GM21619 (cell line): ENCODE data around the gene GRIN2C.

ENCODE experiments used
- ATAC-seq: cut with Tn5 transposase; IDR thresholded peaks from one replicate; pipeline ENCODE4 v1.9.1; 2021; ENCODE audit not compliant: unreplicated experiment

The GRIN2C gene

GRCh38 chr17:74850310-74850709 is 9.4 kb downstream of the GRIN2C start:
- no peak for ATAC-seq

- ATAC-seq: no peak
Measured at GRCh38 chr17:74848656-74849399, 10.9 kb downstream of the GRIN2C start.

- no peak for ATAC-seq
Measured at GRCh38 chr17:74846621-74847020, 13.1 kb downstream of the GRIN2C start.

GRCh38 chr17:74843352-74843627 is 16.4 kb downstream of the GRIN2C start:
- no peak for ATAC-seq

GRCh38 chr17:74842599-74843351 is 16.9 kb downstream of the GRIN2C start:
- no peak for ATAC-seq

- no peak for ATAC-seq
Measured at GRCh38 chr17:74842146-74842598, 17.5 kb downstream of the GRIN2C start.

- ATAC-seq: no peak
Measured at GRCh38 chr17:74840989-74841666, 18.6 kb downstream of the GRIN2C start.

- ATAC-seq: no peak
Measured at GRCh38 chr17:74839990-74840852, 19.5 kb downstream of the GRIN2C start.

GRCh38 chr17:74838274-74838673 is 21.4 kb downstream of the GRIN2C start:
- ATAC-seq: no peak

GRCh38 chr17:74836691-74837467 is 22.8 kb downstream of the GRIN2C start:
- no peak for ATAC-seq

- no peak for ATAC-seq
Measured at GRCh38 chr17:74836191-74836590, 23.5 kb downstream of the GRIN2C start.

GRCh38 chr17:74833501-74834377 is 25.9 kb downstream of the GRIN2C start:
- no peak for ATAC-seq

- no peak for ATAC-seq
Measured at GRCh38 chr17:74832421-74832820, 27.3 kb downstream of the GRIN2C start.

GRCh38 chr17:74831444-74832146 is 28.1 kb downstream of the GRIN2C start:
- no peak for ATAC-seq

GRCh38 chr17:74830861-74831260 is 28.8 kb downstream of the GRIN2C start:
- ATAC-seq: no peak

- no peak for ATAC-seq
Measured at GRCh38 chr17:74827800-74828199, 31.9 kb downstream of the GRIN2C start.

GRCh38 chr17:74825952-74826719 is 33.5 kb downstream of the GRIN2C start:
- no peak for ATAC-seq
